Neural progenitor cell (in vitro differentiated cells): ENCODE results near the gene ARID2. TPM values are rescaled to one million over a fixed set of nuclear protein-coding genes. Genes with fewer than 3 reads are reported as not detected.

Source experiments
- DNase-seq: peaks from one replicate; pipeline ENCODE4 v3.0.0-alpha.2; 2016; ENCODE audit warnings: low spot score
- H2AFZ ChIP-seq: fragments of 200-600 bp; sonication (generic); replicated peaks from 2 replicates; pipeline ENCODE4 v1.6.1; 2016; ENCODE audit warnings: antibody characterized with exemption
- H3F3A ChIP-seq: fragments of 200-600 bp; sonication (generic); 2 replicates; pipeline ENCODE4 v1.6.1; 2016; ENCODE audit warnings: antibody characterized with exemption, low read depth
- H3K27ac ChIP-seq: fragments of 200-600 bp; sonication (generic); 2 replicates; pipeline ENCODE4 v1.5.1; 2016; ENCODE audit warnings: mild to moderate bottlenecking
- H3K27me3 ChIP-seq: fragments of 200-600 bp; sonication (generic); 2 replicates; pipeline ENCODE4 v1.6.1; 2016; ENCODE audit warnings: mild to moderate bottlenecking, moderate library complexity
- H3K36me3 ChIP-seq: fragments of 200-600 bp; sonication (generic); 2 replicates; pipeline ENCODE4 v1.5.1; 2016
- H3K4me1 ChIP-seq: fragments of 200-600 bp; sonication (generic); 2 replicates; pipeline ENCODE4 v1.6.1; 2016; ENCODE audit warnings: mixed run types
- H3K4me2 ChIP-seq: fragments of 200-600 bp; sonication (generic); 2 replicates; pipeline ENCODE4 v1.6.1; 2016
- H3K4me3 ChIP-seq: fragments of 200-600 bp; sonication (generic); 2 replicates; pipeline ENCODE4 v1.5.1; 2016
- H3K79me2 ChIP-seq: fragments of 200-600 bp; sonication (generic); 2 replicates; pipeline ENCODE4 v1.6.1; 2016; ENCODE audit warnings: low read depth
- H3K9ac ChIP-seq: fragments of 200-600 bp; sonication (generic); 2 replicates; pipeline ENCODE4 v1.6.1; 2016
- H3K9me3 ChIP-seq: fragments of 200-600 bp; sonication (generic); 2 replicates; pipeline ENCODE4 v1.5.1; 2016; ENCODE audit warnings: low read depth
- H4K20me1 ChIP-seq: fragments of 200-600 bp; sonication (generic); 2 replicates; pipeline ENCODE4 v1.6.1; 2016; ENCODE audit warnings: low read depth
- H3K27ac Mint-ChIP-seq: 3 replicates; pipeline ENCODE4 v1.8.0; 2021; ENCODE audit warnings: mixed read lengths
- H3K27me3 Mint-ChIP-seq: 2 replicates; pipeline ENCODE4 v1.8.0; 2022; ENCODE audit warnings: low read depth, mild to moderate bottlenecking, inconsistent platforms, moderate library complexity, mixed read lengths; ENCODE audit not compliant: insufficient read depth
- H3K36me3 Mint-ChIP-seq: 3 replicates; pipeline ENCODE4 v1.8.0; 2021; ENCODE audit warnings: mixed read lengths
- H3K4me1 Mint-ChIP-seq: 3 replicates; pipeline ENCODE4 v1.8.0; 2021; ENCODE audit warnings: mixed read lengths
- H3K4me3 Mint-ChIP-seq: 3 replicates; pipeline ENCODE4 v1.8.0; 2021; ENCODE audit warnings: mild to moderate bottlenecking, moderate library complexity, mixed read lengths
- H3K9me3 Mint-ChIP-seq: 3 replicates; pipeline ENCODE4 v1.8.0; 2020; ENCODE audit warnings: mixed read lengths
- EZH2 ChIP-seq: fragments of 200-600 bp; sonication (generic); IDR thresholded peaks from 2 replicates; pipeline ENCODE4 v1.6.1; 2017; ENCODE audit warnings: antibody characterized with exemption, mild to moderate bottlenecking, moderate library complexity
- EZH2phosphoT487 ChIP-seq: fragments of 200-600 bp; sonication (generic); IDR thresholded peaks from 2 replicates; pipeline ENCODE4 v1.6.1; 2017; ENCODE audit warnings: antibody characterized with exemption
- total RNA-seq: library from RNA; depleted of rRNA; stranded (reverse); fragments of >200 nt; gene quantifications from 2 replicates; pipeline ENCODE4 v1.2.3, GENCODE V29; 2015; ENCODE audit warnings: low replicate concordance
- TF ChIP-seq, protein P1 (sequence below): fragments of 200-600 bp; sonication (generic); IDR thresholded peaks from 2 replicates; pipeline ENCODE4 v1.5.1; 2017; ENCODE audit warnings: antibody characterized with exemption, mild to moderate bottlenecking

Gene ARID2
- total RNA-seq, 1 donor from 2014 or later: 86.4 TPM

DNA sequence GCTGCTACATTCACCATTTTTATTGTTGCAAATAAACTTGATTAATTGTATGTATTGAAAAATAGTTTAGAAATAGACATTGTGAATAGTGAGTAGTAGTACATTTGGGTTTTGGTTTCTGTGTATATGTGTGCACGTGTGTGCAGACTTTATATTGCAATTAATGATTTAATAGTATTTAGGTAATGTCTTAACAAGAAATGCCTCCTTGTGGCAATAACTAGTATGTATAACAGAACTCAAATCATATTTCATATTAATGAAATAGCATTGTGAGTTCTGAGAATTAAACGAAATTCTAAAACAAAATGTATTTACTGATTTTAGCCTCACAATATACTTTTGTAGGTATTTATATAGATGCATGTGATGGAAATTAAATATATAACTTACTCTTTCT, 160.8 kb downstream of the ARID2 start:
- no peak overlapping the region for H3K27ac Mint-ChIP-seq
- H3K9me3 Mint-ChIP-seq: peaks cover 5% of the 10 kb centered on the region

DNA sequence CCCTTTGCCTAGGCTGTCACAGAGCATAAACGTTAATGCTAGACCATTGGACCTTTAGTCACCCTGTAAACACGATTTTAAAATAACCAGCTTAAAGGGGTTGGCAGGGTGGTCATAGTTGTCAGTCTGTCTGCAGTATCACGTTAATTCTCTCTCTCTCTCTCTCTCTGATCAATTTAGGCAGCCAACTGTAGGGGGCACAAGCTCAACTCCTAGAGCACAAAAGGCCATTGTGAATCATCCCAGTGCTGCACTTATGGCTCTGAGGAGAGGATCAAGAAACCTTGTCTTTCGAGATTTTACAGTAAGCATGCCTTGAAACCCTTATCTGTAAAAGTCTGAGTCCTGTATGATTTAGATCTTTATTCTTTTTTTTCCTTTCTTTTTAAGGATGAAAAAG, 163.7 kb downstream of the ARID2 start:
- Histone ChIP-seq H3K9ac (no peak overlapping the region), H4K20me1 (no peaks in the 10 kb centered on the region), H3K4me1 (peaks cover 7% of the 10 kb centered on the region), H3K27ac (no peak overlapping the region), H3K27me3 (no peaks in the 10 kb centered on the region), H2AFZ (no peak overlapping the region), H3K4me2 (no peak overlapping the region), H3K36me3 (peaks cover 32% of the 10 kb centered on the region), H3K9me3 (no peaks in the 10 kb centered on the region), H3K4me3 (no peak overlapping the region), H3F3A (peaks cover 8% of the 10 kb centered on the region), H3K79me2 (no peaks in the 10 kb centered on the region)
- Mint-ChIP-seq H3K4me1 (no peaks in the 10 kb centered on the region), H3K36me3 (peaks cover 35% of the 10 kb centered on the region), H3K27ac (no peak overlapping the region), H3K4me3 (no peak overlapping the region), H3K9me3 (no peaks in the 10 kb centered on the region), H3K27me3 (no peaks in the 10 kb centered on the region)
- TF ChIP-seq EZH2 (no peak), EZH2phosphoT487 (no peak)
- TF ChIP-seq, protein P1, sequence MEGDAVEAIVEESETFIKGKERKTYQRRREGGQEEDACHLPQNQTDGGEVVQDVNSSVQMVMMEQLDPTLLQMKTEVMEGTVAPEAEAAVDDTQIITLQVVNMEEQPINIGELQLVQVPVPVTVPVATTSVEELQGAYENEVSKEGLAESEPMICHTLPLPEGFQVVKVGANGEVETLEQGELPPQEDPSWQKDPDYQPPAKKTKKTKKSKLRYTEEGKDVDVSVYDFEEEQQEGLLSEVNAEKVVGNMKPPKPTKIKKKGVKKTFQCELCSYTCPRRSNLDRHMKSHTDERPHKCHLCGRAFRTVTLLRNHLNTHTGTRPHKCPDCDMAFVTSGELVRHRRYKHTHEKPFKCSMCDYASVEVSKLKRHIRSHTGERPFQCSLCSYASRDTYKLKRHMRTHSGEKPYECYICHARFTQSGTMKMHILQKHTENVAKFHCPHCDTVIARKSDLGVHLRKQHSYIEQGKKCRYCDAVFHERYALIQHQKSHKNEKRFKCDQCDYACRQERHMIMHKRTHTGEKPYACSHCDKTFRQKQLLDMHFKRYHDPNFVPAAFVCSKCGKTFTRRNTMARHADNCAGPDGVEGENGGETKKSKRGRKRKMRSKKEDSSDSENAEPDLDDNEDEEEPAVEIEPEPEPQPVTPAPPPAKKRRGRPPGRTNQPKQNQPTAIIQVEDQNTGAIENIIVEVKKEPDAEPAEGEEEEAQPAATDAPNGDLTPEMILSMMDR: peak; percentile 63
- peak; percentile 73 for DNase-seq

More for the DNA sequence above, 160.8 kb downstream of the ARID2 start:
- Mint-ChIP-seq H3K4me1 (no peaks in the 10 kb centered on the region), H3K27me3 (no peaks in the 10 kb centered on the region), H3K36me3 (peaks cover 34% of the 10 kb centered on the region), H3K4me3 (no peak overlapping the region)
- H3K9ac ChIP-seq: no peak overlapping the region
- H4K20me1 ChIP-seq: no peaks in the 10 kb centered on the region
- H3F3A ChIP-seq: peaks cover 8% of the 10 kb centered on the region
- no peaks in the 10 kb centered on the region for H3K27me3 ChIP-seq
- no peak overlapping the region for H3K27ac ChIP-seq
- H3K4me1 ChIP-seq: peaks cover 7% of the 10 kb centered on the region
- H3K9me3 ChIP-seq: no peaks in the 10 kb centered on the region
- DNase-seq: no peak
- H3K4me2 ChIP-seq: no peak overlapping the region
- H3K36me3 ChIP-seq: peaks cover 20% of the 10 kb centered on the region
- H2AFZ ChIP-seq: no peak overlapping the region
- TF ChIP-seq, protein P1: no peak
- no peak for TF ChIP-seq EZH2
- TF ChIP-seq EZH2phosphoT487: no peak
- no peak overlapping the region for H3K4me3 ChIP-seq
- no peaks in the 10 kb centered on the region for H3K79me2 ChIP-seq

DNA sequence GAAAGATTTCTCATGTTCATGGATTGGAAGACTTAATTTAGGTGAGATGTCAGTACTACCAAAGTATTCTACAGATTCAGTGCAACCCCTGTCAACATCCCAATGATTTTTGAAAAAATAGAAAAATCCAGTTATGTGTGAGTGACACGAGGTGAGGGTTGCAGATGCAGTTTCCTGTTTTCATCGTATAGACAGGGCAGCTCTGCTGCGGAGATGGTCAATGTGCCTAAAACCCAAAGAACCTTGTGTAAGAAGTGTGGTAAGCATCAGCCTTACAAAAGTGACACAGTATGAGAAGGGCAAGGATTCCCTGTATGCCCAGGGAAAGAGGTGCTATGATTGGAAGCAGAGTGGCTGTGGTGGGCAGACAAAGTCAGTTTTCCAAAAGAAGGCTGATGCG, 166.5 kb downstream of the ARID2 start:
- Mint-ChIP-seq H3K4me1 (no peaks in the 10 kb centered on the region), H3K27me3 (no peaks in the 10 kb centered on the region), H3K27ac (no peak overlapping the region), H3K4me3 (no peak overlapping the region), H3K36me3 (peaks cover 40% of the 10 kb centered on the region), H3K9me3 (no peaks in the 10 kb centered on the region)
- H3K27me3 ChIP-seq: no peaks in the 10 kb centered on the region
- H3K36me3 ChIP-seq: peaks cover 44% of the 10 kb centered on the region
- H3K4me1 ChIP-seq: peaks cover 7% of the 10 kb centered on the region
- TF ChIP-seq EZH2phosphoT487 (no peak), EZH2 (no peak)
- TF ChIP-seq, protein P1: no peak
- peaks cover 8% of the 10 kb centered on the region for H3F3A ChIP-seq
- no peaks in the 10 kb centered on the region for H3K9me3 ChIP-seq
- no peak overlapping the region for H2AFZ ChIP-seq
- no peak overlapping the region for H3K4me2 ChIP-seq
- H3K27ac ChIP-seq: no peak overlapping the region
- H3K79me2 ChIP-seq: no peaks in the 10 kb centered on the region
- no peaks in the 10 kb centered on the region for H4K20me1 ChIP-seq
- no peak overlapping the region for H3K9ac ChIP-seq
- no peak overlapping the region for H3K4me3 ChIP-seq
- DNase-seq: no peak

DNA sequence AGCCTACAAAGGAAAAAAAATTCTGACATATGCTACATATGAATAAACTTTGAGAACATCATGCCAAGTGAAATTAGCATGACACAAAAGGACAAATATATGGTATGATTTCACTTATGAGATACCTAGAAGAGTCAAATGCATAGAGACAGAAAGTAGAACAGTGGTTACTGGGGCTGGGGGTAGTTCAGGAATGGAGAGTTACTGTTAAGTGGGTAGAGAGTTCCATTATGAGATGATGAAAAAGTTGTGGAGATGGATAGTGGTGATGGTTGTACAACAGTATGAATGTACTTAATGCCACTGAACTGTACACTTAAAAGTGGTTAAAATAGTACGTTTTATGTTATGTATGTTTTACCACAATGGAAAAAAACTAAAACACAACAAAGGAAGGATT, 168.6 kb downstream of the ARID2 start:
- H3K36me3 ChIP-seq: peaks cover 41% of the 10 kb centered on the region
- H3K79me2 ChIP-seq: no peaks in the 10 kb centered on the region
- H3K27me3 ChIP-seq: no peaks in the 10 kb centered on the region
- H3K27me3 Mint-ChIP-seq: no peaks in the 10 kb centered on the region
- no peaks in the 10 kb centered on the region for H3K9me3 Mint-ChIP-seq
- no peaks in the 10 kb centered on the region for H3K4me1 Mint-ChIP-seq
- H4K20me1 ChIP-seq: no peaks in the 10 kb centered on the region
- H3K4me3 Mint-ChIP-seq: no peak overlapping the region
- H3K9me3 ChIP-seq: no peaks in the 10 kb centered on the region
- no peak for DNase-seq
- no peak overlapping the region for H3K9ac ChIP-seq
- H3K4me1 ChIP-seq: peaks cover under 1% of the 10 kb centered on the region
- peaks cover 42% of the 10 kb centered on the region for H3K36me3 Mint-ChIP-seq
- H3F3A ChIP-seq: no peaks in the 10 kb centered on the region
- TF ChIP-seq EZH2phosphoT487 (no peak), EZH2 (no peak)
- no peak overlapping the region for H3K27ac ChIP-seq
- no peak overlapping the region for H2AFZ ChIP-seq
- H3K4me3 ChIP-seq: no peak overlapping the region
- H3K27ac Mint-ChIP-seq: no peak overlapping the region
- no peak overlapping the region for H3K4me2 ChIP-seq
